MM.1S (cell line): ENCODE results near the gene HTR3B.

Experiments
- DNase-seq: peaks from one replicate; pipeline ENCODE4 v3.0.0-alpha.2; 2015
- H2AFZ ChIP-seq: fragments of 300-600 bp; sonication (generic); 2 replicates; pipeline ENCODE4 v1.6.0; 2016; ENCODE audit warnings: antibody characterized with exemption, low read length
- H3F3A ChIP-seq: fragments of 300-600 bp; sonication (generic); 2 replicates; pipeline ENCODE4 v1.6.1; 2016; ENCODE audit warnings: mild to moderate bottlenecking, antibody characterized with exemption, low read length, moderate library complexity, mixed read lengths; ENCODE audit not compliant: insufficient read depth
- H3K27ac ChIP-seq: fragments of 300-600 bp; sonication (generic); 2 replicates; pipeline ENCODE4 v1.5.1; 2016; ENCODE audit warnings: mild to moderate bottlenecking, low read length
- H3K27me3 ChIP-seq: fragments of 300-600 bp; sonication (generic); replicated peaks from 2 replicates; pipeline ENCODE4 v1.6.0; 2016; ENCODE audit warnings: low read length; ENCODE audit not compliant: insufficient read depth
- H3K36me3 ChIP-seq: fragments of 300-600 bp; sonication (generic); replicated peaks from 2 replicates; pipeline ENCODE4 v1.6.1; 2016; ENCODE audit warnings: mild to moderate bottlenecking, low read length, mixed read lengths; ENCODE audit not compliant: insufficient read depth
- H3K4me1 ChIP-seq: fragments of 300-600 bp; sonication (generic); 2 replicates; pipeline ENCODE4 v1.6.1; 2016; ENCODE audit warnings: low read length, mixed read lengths
- H3K4me2 ChIP-seq: fragments of 300-600 bp; sonication (generic); 2 replicates; pipeline ENCODE4 v1.6.0; 2016; ENCODE audit warnings: low read depth, low read length
- H3K4me3 ChIP-seq: fragments of 300-600 bp; sonication (generic); 2 replicates; pipeline ENCODE4 v1.5.1; 2016; ENCODE audit warnings: low read length, mixed read lengths
- H3K79me2 ChIP-seq: fragments of 300-600 bp; sonication (generic); 2 replicates; pipeline ENCODE4 v1.6.1; 2016; ENCODE audit warnings: mixed run types, low read length, mixed read lengths
- H3K9ac ChIP-seq: fragments of 300-600 bp; sonication (generic); 2 replicates; pipeline ENCODE4 v1.6.1; 2016; ENCODE audit warnings: low read length, mixed read lengths
- H3K9me2 ChIP-seq: fragments of 300-600 bp; sonication (generic); replicated peaks from 2 replicates; pipeline ENCODE4 v1.6.1; 2016; ENCODE audit warnings: mild to moderate bottlenecking, low read length, mixed read lengths; ENCODE audit not compliant: insufficient read depth
- H3K9me3 ChIP-seq: fragments of 300-600 bp; sonication (generic); replicated peaks from 2 replicates; pipeline ENCODE4 v1.6.1; 2016; ENCODE audit warnings: mild to moderate bottlenecking, low read length, mixed read lengths; ENCODE audit not compliant: insufficient read depth
- H4K20me1 ChIP-seq: fragments of 300-600 bp; sonication (generic); 2 replicates; pipeline ENCODE4 v1.6.1; 2016; ENCODE audit warnings: mild to moderate bottlenecking, low read length, moderate library complexity, mixed read lengths; ENCODE audit not compliant: insufficient read depth
- EZH2 ChIP-seq: fragments of 300-600 bp; sonication (generic); optimal IDR thresholded peaks from 2 replicates; pipeline ENCODE3; 2017; ENCODE audit warnings: low read depth, mild to moderate bottlenecking, antibody characterized with exemption, low read length, mixed read lengths
- EZH2phosphoT487 ChIP-seq: fragments of 300-600 bp; sonication (generic); IDR thresholded peaks from 2 replicates; pipeline ENCODE4 v1.6.1; 2018; ENCODE audit warnings: antibody characterized with exemption, low read length
- TF ChIP-seq, protein P1 (sequence below): fragments of 300-600 bp; sonication (generic); IDR thresholded peaks from 2 replicates; pipeline ENCODE4 v1.5.1; 2016; ENCODE audit warnings: antibody characterized with exemption, low read length, mixed read lengths

HTR3B gene

DNA sequence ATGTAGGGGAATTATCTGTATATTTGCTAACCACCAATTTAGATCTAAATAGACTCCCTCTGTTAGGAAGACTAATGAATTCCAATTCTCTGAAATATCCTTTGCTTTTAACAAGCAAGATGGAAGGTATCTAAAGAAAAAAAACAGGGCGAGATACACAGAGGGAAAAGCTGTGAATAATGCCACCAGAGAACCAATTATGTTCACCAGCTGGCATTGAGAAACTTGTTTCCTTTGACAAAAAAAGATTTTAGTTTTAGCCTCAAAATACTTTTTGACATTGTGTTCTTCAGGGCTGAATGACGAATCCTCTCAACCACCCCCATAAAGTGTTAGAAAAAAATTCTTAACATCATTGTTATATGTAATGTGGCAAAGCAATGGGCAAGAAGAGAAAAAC is 19.0 kb downstream of the HTR3B start:
- H3K4me2 ChIP-seq, result no peak overlapping the region
- DNase-seq, result no peak
- H3K9me3 ChIP-seq, result no peaks in the 10 kb centered on the region
- no peaks in the 10 kb centered on the region for H3K9me2 ChIP-seq
- H2AFZ ChIP-seq, result no peak overlapping the region
- no peaks in the 10 kb centered on the region for H3F3A ChIP-seq
- H3K4me3 ChIP-seq, result no peak overlapping the region
- H3K27ac ChIP-seq, result no peak overlapping the region
- no peaks in the 10 kb centered on the region for H3K4me1 ChIP-seq
- TF ChIP-seq EZH2phosphoT487, result no peak
- TF ChIP-seq EZH2, result no peak
- TF ChIP-seq, protein P1, sequence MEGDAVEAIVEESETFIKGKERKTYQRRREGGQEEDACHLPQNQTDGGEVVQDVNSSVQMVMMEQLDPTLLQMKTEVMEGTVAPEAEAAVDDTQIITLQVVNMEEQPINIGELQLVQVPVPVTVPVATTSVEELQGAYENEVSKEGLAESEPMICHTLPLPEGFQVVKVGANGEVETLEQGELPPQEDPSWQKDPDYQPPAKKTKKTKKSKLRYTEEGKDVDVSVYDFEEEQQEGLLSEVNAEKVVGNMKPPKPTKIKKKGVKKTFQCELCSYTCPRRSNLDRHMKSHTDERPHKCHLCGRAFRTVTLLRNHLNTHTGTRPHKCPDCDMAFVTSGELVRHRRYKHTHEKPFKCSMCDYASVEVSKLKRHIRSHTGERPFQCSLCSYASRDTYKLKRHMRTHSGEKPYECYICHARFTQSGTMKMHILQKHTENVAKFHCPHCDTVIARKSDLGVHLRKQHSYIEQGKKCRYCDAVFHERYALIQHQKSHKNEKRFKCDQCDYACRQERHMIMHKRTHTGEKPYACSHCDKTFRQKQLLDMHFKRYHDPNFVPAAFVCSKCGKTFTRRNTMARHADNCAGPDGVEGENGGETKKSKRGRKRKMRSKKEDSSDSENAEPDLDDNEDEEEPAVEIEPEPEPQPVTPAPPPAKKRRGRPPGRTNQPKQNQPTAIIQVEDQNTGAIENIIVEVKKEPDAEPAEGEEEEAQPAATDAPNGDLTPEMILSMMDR, result no peak
- no peak overlapping the region for H3K9ac ChIP-seq
- no peaks in the 10 kb centered on the region for H3K79me2 ChIP-seq
- H3K27me3 ChIP-seq, result no peaks in the 10 kb centered on the region
- no peaks in the 10 kb centered on the region for H3K36me3 ChIP-seq
- H4K20me1 ChIP-seq, result no peaks in the 10 kb centered on the region

DNA sequence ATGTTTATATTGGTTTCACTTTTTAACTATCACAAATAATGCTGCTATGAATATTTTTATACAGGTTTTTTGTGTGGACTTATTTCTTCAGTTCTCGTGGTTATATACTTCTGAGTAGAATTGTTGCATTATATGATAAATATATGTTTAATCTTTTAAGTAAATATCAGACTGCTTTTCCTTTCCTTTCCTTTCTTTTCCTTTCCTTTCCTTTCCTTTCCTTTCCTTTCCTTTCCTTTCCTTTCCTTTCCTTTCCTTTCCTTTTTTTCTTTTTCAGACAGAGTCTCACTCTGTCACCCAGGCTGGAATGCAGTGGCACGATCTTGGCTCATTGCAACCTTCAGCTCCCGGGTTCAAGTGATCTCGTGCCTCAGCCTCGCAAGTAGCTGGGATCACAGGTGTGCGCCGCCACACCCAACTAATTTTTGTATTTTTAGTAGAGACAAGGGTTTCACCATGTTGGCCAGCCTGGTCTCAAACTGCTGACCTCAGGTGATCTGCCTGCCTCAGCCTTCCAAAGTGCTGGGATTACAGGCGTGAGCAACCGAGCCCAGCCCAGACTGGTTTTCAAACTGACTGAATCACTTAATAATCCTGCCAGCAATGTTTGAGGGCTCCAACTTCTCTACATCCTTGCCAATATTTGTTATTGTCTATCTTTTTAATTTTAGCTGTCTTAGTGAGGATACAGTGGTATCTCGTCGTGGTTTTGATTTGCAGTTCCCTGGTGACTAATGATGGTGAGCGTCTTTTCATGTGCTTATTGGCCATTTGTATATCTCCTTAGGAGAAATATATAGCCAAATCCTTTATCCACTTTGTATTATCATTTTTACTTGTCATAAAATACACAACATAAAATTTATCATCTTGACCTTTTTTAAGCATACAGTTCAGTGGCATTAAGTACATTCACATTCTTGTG is 21.9 kb downstream of the HTR3B start:
- H4K20me1 ChIP-seq, result no peaks in the 10 kb centered on the region
- no peaks in the 10 kb centered on the region for H3K9me3 ChIP-seq
- DNase-seq, result no peak
- H3K9me2 ChIP-seq, result no peaks in the 10 kb centered on the region
- H3K27me3 ChIP-seq, result no peaks in the 10 kb centered on the region
- H3K4me3 ChIP-seq, result no peak overlapping the region
- TF ChIP-seq EZH2phosphoT487 (no peak), EZH2 (no peak)
- TF ChIP-seq, protein P1, result no peak
- no peak overlapping the region for H3K4me2 ChIP-seq
- H3K36me3 ChIP-seq, result no peaks in the 10 kb centered on the region
- no peak overlapping the region for H3K9ac ChIP-seq
- no peaks in the 10 kb centered on the region for H3K79me2 ChIP-seq
- no peaks in the 10 kb centered on the region for H3F3A ChIP-seq
- H3K4me1 ChIP-seq, result no peaks in the 10 kb centered on the region
- no peak overlapping the region for H3K27ac ChIP-seq
- no peak overlapping the region for H2AFZ ChIP-seq

DNA sequence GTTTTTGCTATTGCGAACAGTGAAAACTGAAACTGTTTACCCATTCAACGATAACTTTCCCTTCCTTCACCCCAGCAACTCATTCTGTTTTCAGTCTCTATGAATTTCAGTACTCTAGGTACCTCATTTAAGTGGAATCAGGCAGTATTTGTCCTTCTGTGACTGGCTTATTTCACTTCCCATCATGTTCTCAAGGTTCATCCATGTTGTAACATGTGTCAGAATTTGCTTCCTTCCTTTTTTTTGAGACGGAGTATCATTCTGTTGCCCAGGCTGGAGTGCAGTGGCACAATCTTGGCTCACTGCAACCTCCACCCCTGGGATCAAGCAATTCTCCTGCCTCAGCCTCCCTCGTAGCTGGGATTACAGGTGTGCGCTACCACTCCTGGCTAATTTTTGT is 23.7 kb downstream of the HTR3B start:
- H4K20me1 ChIP-seq, result no peaks in the 10 kb centered on the region
- H3K9me3 ChIP-seq, result no peaks in the 10 kb centered on the region
- no peaks in the 10 kb centered on the region for H3K36me3 ChIP-seq
- no peaks in the 10 kb centered on the region for H3K27me3 ChIP-seq
- H3K9me2 ChIP-seq, result no peaks in the 10 kb centered on the region
- no peak overlapping the region for H3K4me2 ChIP-seq
- DNase-seq, result no peak
- H3K9ac ChIP-seq, result no peak overlapping the region
- no peak overlapping the region for H3K4me3 ChIP-seq
- H3K4me1 ChIP-seq, result no peaks in the 10 kb centered on the region
- H3K27ac ChIP-seq, result no peak overlapping the region
- TF ChIP-seq EZH2phosphoT487, result no peak
- TF ChIP-seq, protein P1, result no peak
- H3K79me2 ChIP-seq, result no peaks in the 10 kb centered on the region
- no peaks in the 10 kb centered on the region for H3F3A ChIP-seq
- H2AFZ ChIP-seq, result no peak overlapping the region
